Measurements from ENCODE around the gene ZBTB7C.

The ZBTB7C gene

GRCh38 chr18:48356151-48356745 is 52.9 kb downstream of the ZBTB7C start:
- TF ChIP-seq CTCF (IDR thresholded peaks at IDR 0.05; ENCODE audit: control insufficient read depth, extremely low read depth, insufficient read depth), result no peak
- H3K4me3 ChIP-seq (ENCODE audit: low read depth, low read length), result no peak overlapping the region
- no peak for DNase-seq (ENCODE audit: low read depth)

GRCh38 chr18:48355276-48356115 is 53.7 kb downstream of the ZBTB7C start:
- no peak for DNase-seq (ENCODE audit: low read depth)
- H3K4me3 ChIP-seq (ENCODE audit: low read depth, low read length), result no peak overlapping the region
- no peak for TF ChIP-seq CTCF (IDR thresholded peaks at IDR 0.05; ENCODE audit: control insufficient read depth, extremely low read depth, insufficient read depth)

- H3K4me3 ChIP-seq (ENCODE audit: low read depth, low read length), result no peak overlapping the region
- no peak for DNase-seq (ENCODE audit: low read depth)
- no peak for TF ChIP-seq CTCF (IDR thresholded peaks at IDR 0.05; ENCODE audit: control insufficient read depth, extremely low read depth, insufficient read depth)
Observed at GRCh38 chr18:48354746-48355260, 54.4 kb downstream of the ZBTB7C start.

GRCh38 chr18:48352051-48352755 is 57.0 kb downstream of the ZBTB7C start:
- no peak for DNase-seq (ENCODE audit: low read depth)
- no peak for TF ChIP-seq CTCF (IDR thresholded peaks at IDR 0.05; ENCODE audit: control insufficient read depth, extremely low read depth, insufficient read depth)
- H3K4me3 ChIP-seq (ENCODE audit: low read depth, low read length), result no peak overlapping the region

- TF ChIP-seq CTCF (IDR thresholded peaks at IDR 0.05; ENCODE audit: control insufficient read depth, extremely low read depth, insufficient read depth), result no peak
- no peak overlapping the region for H3K4me3 ChIP-seq (ENCODE audit: low read depth, low read length)
- no peak for DNase-seq (ENCODE audit: low read depth)
Observed at GRCh38 chr18:48351216-48352050, 57.8 kb downstream of the ZBTB7C start.

GRCh38 chr18:48348739-48349138 is 60.4 kb downstream of the ZBTB7C start:
- no peak for DNase-seq (ENCODE audit: low read depth)
- TF ChIP-seq CTCF (IDR thresholded peaks at IDR 0.05; ENCODE audit: control insufficient read depth, extremely low read depth, insufficient read depth), result no peak
- H3K4me3 ChIP-seq (ENCODE audit: low read depth, low read length), result no peak overlapping the region

Measured in LNCaP clone FGC (cell line).